CD4-positive, alpha-beta T cell treated with Interferon alpha-2 for 1 hour (primary cell): ENCODE results near the gene SLC66A2.

ENCODE experiments used
- DNase-seq, 2 donors: peaks; one replicate each; pipeline ENCODE4 v3.0.0-alpha.2; 2020 to 2022

SLC66A2 gene

DNA sequence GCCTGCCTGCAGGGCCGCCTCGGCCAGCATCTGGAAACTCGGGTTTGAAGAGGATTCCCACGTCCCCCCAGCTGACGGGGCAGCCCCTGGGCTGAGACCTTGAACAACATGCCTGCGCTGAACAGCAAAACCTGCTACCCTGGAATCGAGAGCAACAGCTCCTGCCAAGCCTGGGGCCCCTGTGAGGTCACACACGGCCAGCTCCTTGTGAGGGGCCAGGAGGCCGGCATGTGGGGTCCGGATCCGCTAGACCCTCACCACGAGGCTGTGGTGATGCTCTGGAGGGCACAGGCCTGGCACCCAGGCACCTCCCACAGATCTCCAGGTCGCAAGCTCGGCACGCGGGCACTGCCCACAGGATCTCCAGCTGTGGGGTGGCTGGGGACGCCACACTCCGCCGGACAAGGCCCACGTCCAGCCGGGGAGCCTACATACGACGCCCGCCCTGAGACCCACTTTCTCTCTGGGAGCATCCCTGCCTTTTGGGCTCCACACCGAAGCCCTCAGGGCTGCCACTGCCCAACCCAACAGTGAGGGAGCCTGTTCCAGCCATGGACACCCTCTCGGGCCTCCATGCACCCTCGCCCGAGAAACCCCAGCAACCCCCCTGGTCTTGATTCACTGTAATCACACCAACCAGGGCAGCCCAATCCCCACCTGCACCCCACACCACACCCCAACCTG is 34.1 kb downstream of the SLC66A2 start:
- no peak for DNase-seq

DNA sequence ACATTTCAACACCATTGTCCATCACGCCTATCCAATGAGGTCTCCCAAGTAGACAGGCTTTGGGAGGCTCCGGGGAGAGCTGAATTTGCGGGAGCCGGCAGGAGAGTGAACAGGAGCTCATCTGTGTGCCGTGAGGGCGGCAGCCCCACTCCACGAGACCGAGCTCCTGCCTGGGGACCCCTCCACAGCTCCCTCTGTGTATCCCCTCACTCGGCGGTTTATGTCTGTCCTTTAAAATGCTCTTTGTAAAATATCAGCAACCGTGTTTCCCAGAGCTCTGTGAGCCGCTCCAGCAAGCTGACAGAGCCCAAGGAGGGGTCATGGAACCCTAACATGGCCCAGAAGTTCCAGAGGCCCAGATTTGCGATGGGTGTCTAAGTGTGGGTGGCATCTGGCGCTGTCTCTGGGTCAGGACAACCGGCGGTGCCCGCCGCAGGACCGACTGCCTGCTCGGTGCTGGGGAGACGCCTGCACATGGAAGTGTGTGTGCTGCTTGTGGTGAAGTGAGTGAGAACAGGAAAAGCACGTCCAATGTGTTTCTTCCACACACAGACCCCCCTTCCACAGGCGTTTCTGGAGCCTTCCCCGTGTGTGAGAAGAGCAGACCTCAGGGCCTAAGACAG is 34.8 kb downstream of the SLC66A2 start:
- no peak for DNase-seq

- DNase-seq: no peak
Observed at GRCh38 chr18:79916128-79916494, 35.3 kb downstream of the SLC66A2 start.

DNA sequence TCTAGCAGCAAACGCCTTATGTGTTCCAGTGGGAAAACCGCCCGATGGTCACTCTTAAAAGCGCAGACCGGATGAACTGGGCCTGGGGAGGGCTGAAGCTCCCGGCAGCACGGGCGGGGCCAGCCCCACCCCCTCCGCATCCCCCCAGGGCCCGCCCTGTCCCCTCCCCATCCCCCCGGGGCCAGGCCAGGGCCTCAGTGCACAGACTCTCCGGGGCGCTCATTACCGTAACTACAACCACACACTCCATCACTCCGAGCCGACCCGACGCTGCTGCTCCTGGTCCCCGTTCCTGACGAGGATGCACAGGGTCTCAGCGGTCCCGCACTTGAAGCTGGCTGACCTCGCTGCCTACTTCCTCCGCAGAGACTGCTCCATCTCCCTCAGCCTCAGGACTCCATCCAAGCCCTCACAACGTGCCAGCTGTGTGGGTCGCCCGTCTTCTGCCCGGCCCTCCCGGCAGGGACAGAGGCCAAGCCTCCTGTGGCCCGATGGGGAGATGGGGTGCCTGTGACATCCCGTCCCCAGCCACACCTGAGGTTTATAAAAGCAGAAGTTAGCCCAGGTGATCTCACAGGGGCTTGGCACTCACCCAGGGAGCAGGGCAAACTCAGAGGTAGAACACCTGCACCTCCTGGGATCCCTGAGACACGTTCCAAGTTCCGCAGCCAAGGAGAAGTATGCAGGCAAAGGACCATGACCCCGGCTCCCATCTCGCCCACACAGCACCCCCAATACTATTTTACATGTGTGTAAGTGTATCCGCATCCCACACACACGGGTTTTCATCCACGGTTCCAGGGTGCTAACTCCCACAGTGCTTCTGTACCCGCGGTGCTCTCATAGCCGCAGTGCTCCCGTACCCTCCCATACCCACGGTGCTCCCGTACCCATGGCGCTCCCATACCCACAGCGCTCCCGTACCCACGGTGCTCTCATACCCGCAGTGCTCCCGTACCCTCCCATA is 36.0 kb downstream of the SLC66A2 start:
- no peak for DNase-seq

GRCh38 chr18:79914614-79915160 is 36.8 kb downstream of the SLC66A2 start:
- DNase-seq: no peak

GRCh38 chr18:79912994-79913831 is 38.2 kb downstream of the SLC66A2 start:
- no peak for DNase-seq

- DNase-seq: no peak
Observed at GRCh38 chr18:79912409-79912991, 39.0 kb downstream of the SLC66A2 start.

GRCh38 chr18:79911344-79912270 is 39.8 kb downstream of the SLC66A2 start:
- no peak for DNase-seq

DNA sequence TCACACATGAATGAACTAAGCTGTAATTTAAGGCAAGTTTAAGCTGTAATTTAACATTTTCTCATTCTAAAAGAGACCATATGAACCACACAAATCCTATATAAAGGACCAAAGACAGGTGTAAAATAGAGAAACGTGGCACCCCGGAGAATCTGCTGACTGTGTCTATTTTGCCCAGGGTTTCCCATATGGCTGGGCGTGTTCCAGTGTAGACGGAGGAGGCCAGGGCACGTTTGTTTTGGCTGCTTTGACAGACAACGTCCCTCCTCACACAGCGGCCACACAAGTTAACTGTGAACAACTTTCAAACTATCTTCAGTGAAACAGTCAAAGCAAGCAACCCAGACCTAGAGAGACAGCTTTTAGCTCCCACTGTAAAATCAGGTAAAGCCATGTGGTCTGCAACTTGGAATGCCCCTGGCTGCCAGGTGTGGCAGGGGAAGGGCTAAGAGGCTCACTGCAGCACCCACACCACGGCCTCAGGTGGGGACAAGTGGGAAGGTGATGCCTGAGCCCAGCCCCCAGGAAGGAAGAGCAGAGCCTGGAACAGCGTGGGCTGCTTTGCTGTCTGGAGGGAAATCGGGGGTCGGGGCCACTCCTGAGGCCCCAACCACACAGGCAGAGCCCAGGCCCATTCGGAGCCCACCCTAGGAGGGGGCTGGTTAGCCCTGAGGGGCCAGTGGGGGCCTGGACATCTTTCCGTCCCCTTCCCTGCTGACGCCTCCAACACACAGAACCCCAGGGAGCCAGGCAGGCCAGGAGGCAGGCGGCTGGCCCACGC is 40.7 kb downstream of the SLC66A2 start:
- DNase-seq: no peak

DNA sequence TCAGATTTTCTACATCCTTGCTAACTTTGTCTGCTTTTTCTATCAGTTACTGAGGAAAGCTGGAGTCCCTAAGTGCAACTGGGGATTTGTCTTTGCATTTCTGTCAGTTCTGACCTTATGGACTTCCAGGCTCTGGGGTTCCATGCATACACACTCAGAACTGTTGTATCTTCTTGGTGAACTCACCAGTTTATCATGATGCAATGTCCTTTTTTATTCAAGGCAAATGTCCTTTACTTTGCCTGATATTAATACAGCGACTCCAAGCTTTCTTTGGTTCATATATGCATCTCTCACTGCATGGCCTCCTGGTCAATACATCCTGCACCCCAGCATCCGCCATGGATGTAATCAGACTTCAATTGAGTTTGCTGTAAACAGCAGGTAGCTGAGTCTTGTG is 44.7 kb downstream of the SLC66A2 start:
- no peak for DNase-seq

GRCh38 chr18:79905993-79906392 is 45.5 kb downstream of the SLC66A2 start:
- no peak for DNase-seq

GRCh38 chr18:79905389-79905911 is 46.0 kb downstream of the SLC66A2 start:
- no peak for DNase-seq

DNA sequence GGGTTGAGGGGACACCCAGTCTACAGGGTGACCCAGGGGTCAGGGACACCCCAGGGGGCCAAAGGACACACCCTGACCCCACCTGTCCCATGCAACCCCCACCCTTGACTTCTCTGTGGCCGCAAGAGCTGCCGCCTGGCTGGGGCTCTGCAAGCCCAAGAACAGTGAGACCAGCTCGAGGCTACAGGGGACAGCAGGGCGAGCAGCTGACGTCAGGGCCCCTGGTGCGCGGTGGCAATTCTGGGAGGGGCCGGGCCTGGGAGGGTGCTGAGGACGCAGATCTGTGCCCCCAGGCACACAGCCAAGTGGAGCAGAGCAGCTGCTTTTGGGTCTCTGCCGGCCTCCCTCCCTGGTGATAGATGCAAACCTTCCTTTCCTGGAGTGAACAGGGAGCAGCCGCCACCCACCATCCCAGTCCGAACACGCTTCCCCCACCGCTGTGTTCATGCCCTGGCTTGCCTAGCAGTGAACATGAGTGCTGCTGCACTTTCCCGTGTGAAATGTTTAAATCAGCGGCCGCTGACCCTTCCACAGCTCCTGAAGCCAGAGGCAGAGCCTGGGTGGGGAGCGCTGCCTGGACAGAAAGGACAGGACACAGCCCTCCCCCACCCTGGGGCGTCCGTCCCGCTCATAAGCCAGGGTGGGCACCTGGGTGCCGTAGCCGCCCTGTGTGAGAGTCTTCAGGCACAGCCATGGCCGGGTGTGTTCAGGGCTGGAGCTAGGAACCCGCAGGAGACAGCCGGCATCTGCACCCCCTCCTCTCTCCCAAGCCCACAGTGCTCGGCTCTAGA is 46.9 kb downstream of the SLC66A2 start:
- no peak for DNase-seq

DNA sequence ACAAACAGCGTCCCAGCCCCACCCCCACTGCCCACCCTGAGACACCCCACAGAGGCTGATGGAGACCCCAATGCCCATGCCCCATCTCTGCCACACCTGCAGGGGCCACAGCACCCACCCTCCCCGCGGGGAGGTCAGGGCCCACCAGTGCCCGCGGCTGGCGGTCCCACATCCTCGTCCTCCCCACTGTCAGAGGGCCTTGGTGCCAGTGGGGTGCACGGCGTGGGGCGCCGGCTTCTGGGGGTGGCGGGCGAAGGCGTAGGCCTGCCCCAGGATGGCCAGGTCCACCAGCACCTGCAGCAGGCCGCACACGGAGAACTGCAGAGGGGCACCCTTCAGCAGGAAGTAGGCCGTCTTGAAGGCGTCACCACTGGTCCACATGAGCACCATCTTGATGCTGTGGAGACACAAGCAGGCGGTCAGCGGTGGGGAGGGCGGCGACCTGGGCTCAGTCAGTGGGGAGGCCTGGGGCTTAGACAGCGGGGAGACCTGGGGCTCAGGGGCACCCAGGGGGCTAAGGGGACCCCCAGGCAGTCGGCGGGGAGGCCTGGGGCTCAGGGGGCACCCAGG is 47.6 kb downstream of the SLC66A2 start:
- no peak for DNase-seq

DNA sequence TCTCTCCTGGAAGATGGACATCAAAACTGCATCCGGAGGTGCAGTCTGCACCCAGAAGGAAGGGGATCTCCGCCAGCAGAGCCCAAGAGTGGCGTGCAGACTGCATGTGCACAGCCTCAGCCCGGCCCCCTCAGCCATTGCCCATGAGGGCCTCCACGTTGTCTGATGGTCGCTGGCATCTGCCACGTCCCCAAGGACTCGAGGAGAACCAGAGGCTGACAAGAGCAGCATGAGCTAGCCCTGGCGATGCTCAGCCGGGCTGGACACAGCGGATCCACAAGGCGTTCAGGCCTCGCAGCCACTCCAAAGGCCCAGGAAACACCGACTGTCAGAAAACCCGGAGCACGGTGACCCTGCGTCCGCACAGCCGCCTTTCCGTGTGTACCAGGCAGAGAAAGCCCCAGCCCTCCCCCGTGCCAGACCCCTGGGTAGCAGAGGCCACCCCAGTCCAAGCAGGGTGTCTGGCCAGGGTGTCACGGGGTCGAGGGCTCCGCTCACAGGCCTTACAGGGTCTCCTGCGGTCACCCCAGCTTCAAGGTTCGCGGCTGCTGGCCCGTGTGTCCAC is 48.3 kb downstream of the SLC66A2 start:
- DNase-seq: no peak

- DNase-seq: no peak
Observed at GRCh38 chr18:79902640-79903039, 48.8 kb downstream of the SLC66A2 start.

- DNase-seq: no peak
Observed at GRCh38 chr18:79902075-79902474, 49.4 kb downstream of the SLC66A2 start.

GRCh38 chr18:79901665-79902064 is 49.8 kb downstream of the SLC66A2 start:
- DNase-seq: no peak
